Measurements from ENCODE around the gene GPRIN2. TPM values are rescaled to one million over a fixed set of nuclear protein-coding genes. Genes with fewer than 3 reads are reported as not detected.
"Not testable (repeated sequence)": the region's sequence is repeated elsewhere in the genome, so short reads cannot be mapped to it uniquely, and the experiment has no call there.

GPRIN2 gene
- total RNA-seq, 1 experiment from 2014 or later = not detected

DNA sequence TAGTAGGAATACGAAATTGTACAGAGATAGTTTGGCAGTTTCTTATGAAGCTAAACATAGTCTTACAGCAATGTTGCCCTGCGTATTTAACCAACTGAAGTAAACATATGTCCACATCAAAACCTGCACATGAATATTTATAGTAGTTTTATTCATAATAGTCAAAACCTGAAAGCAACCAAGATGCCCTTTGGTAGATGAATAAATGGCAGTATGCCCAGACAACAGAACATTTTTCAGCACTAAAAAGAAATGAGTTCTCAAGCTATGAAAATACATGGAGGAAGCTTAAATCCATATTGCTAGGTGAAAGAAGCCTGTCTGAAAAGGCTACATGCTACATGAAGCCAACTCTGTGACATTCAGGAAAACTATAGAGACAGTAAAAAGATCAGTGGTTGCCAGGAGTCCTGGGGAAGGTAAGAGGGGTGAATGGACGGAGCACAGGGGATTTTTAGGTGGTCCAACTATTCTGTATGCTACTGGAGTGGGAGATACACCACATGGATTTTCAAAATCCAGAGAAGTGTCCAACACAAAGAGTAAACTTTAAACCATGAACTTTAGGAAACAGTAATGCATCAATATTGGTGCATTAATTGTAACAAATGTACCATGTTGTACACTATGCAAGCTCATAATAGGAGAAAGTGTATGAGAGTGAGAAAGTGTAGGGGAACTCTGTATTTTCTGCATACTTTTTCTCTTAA, 17.6 kb downstream of the GPRIN2 start:
- DNase-seq (ENCODE audit: extremely low read depth, low read depth) = no peak

DNA sequence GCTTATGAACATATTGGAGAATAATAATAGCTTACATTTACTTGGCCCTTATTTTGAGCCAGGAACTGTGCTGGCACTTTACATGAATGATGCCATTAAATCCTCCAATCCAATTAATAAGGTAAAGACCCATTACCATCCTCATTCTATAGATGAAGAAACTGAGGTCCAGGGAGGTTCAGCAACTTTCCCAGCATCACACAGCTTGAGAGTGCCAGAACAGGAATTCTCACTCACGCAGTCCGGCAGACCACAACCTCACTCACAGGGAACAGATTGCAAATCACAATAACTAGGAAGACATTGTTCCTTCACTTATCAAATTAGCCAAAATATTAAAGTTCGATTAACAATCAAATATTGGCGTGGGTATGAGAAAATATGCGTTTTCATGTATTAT, 18.3 kb downstream of the GPRIN2 start:
- no peak for DNase-seq (ENCODE audit: extremely low read depth, low read depth)

DNA sequence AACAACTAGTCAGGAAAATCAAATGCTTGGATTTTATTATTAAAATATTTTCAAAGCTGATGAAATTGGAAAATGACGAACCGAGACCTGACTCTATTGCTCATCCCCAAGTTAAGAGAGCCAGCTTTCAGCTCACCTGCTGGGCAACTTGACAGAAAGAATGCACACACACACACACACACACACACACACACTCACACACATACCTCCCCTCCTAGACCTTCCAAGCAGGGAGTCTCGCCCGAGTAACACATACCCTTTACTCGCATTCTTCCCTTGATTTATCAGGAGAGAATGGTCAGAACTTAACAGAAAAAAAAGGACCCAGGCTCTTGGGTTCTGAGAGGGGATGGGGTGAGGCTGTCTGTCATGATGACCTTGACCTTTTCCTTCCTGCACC, 19.1 kb downstream of the GPRIN2 start:
- no peak for DNase-seq (ENCODE audit: extremely low read depth, low read depth)

DNA sequence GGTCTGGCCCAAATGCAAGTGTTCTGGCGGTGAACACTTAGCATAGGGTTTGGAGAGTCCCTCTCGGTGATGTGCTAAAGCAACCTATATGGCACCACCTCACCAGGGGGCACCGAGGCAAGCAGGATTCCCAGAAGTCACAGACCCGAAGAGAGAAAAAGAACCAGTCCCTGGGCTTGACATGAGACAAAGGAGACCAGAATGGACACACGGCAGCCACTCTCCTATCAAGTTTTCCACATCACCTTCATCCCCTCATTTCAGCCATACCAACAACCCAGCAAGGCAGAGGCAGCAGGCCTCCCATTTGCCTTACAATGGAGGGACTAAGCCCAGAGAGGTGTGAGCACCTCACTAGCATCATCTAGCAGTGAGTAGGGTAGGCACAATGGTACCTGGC, 19.7 kb downstream of the GPRIN2 start:
- DNase-seq (ENCODE audit: extremely low read depth, low read depth) = no peak

DNA sequence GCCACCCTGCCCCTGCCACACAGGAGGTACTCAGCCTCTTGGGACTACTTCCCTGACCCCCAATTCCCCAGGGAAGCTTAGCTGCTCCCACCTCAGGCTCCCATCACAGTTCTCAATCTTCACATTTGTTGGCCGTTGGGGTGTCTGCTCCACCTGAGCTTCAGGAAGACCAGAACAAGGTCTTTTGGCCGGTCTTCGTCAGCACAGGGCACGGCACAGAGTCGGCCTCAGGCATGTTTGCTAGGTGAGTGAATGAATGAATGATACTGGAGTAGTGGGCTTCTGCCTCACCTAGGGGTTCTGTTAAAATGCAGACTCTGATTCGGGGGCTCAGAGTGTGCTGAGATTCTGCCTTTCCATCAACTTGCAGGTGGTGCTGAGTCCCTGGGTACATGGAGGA, 20.3 kb downstream of the GPRIN2 start:
- DNase-seq (ENCODE audit: extremely low read depth, low read depth) = no peak

DNA sequence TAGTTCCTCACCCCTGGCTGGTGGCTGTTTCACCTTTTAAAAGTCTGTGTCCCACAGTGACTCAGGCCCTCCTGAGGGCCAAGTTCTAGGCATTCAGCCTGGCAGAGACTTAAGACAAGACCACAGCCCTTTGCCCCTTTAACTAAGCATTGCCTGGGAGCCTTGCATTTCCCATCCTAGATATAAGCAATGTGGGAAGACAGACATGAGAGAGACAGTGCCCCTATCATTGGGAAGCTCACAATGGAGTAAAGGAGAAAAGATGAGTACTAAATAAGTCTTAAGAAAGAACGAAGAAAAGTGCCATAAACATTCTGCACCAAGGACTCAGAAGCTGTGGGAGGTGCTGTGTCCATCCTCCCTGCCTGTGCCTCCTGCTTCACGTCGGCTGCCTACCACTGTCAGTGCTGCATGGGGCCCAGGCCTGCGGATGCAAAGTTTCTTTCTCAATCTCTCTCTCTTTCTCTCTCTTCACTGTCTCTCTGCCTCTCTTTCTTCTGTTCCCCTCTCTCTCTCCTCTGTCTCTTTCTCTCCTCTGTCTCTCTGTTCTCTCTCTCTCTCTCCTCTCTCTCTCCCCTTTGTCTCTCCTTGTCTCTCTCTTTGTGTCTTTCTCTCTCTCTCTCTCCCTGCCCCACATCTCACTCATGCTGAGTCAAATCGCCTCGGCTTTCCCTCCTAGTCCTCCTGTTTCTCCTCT, 21.5 kb downstream of the GPRIN2 start:
- DNase-seq (ENCODE audit: extremely low read depth, low read depth) = no peak

DNA sequence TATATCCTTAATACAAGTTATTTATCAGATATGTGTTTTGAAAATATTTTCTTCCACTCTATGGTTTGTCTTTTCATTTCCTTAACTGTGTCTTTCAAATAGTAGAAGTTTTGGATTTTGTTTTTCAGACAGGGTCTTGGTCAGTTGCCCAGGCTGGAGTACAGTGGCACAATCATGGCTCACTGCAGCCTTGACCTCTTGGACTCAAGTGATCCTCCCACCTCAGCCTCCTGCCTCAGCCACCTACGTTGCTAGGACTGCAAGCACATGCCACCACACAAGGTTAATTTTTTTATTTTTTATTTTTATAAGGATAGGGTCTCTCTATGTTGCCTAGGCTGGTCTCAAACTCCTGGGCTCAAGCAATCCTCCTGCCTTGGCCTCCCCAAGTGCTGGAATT, 24.2 kb downstream of the GPRIN2 start:
- DNase-seq (ENCODE audit: extremely low read depth, low read depth) = not testable (repeated sequence)

DNA sequence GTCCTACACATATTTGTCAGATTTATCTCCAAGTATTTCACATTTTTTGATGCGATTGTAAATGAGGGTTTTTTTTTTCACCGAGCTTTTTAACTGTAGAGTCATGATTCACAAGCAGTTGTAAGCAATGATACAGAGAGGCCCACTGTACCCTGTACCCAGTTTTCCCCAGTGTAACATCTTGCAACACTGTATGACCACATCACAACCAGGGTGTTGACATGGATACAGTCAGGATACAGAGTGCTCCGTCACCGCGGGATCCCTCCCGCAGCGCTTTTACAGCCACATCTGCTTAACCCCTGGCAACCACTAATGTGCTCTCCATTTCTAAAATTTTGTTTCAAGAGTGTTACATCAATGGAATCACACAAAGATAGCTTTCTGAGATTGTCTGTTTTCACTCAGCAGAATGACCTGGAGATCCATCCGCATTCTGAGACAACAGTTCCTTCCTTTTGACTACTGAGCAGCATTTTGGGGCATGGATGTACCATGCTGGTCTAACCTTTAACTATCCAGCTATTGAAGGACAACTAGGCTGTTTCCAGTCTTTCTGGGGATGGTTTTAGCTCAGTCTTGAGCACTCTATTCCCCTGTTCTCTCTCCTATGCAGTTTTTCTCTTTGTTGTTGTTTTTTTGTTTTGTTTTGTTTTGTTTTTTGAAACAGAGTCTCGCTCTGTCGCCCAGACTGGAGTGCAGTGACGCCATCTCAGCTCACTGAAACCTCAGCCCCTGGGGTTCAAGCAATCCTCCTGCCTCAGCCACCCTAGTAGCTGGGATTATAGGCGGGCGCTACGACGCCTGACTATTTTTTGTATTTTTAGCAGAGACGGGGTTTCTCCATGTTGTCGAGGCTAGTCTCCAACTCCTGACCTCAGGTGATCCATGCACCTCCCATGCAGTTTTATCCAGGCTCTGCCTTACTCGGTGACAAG, 25.9 kb downstream of the GPRIN2 start:
- no peak for DNase-seq (ENCODE audit: extremely low read depth, low read depth)

DNA sequence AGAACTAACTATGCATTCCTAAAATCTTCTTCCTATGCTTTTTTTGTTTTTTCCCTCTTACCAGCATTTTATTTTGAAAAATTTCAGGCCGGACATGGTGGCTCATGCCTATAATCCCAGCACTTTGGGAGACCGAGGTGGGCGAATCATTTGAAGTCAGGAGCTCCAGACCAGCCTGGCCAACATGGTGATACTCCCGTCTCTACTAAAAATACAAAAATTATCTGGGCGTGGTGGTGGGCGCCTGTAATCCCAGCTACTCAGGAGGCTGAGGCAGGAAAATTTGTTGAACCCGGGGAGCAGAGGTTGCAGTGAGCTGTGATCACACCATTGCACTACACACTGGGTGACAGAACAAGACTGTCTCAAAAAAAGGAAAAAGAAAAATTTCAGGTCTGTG, 26.7 kb downstream of the GPRIN2 start:
- DNase-seq (ENCODE audit: extremely low read depth, low read depth) = not testable (repeated sequence)

DNA sequence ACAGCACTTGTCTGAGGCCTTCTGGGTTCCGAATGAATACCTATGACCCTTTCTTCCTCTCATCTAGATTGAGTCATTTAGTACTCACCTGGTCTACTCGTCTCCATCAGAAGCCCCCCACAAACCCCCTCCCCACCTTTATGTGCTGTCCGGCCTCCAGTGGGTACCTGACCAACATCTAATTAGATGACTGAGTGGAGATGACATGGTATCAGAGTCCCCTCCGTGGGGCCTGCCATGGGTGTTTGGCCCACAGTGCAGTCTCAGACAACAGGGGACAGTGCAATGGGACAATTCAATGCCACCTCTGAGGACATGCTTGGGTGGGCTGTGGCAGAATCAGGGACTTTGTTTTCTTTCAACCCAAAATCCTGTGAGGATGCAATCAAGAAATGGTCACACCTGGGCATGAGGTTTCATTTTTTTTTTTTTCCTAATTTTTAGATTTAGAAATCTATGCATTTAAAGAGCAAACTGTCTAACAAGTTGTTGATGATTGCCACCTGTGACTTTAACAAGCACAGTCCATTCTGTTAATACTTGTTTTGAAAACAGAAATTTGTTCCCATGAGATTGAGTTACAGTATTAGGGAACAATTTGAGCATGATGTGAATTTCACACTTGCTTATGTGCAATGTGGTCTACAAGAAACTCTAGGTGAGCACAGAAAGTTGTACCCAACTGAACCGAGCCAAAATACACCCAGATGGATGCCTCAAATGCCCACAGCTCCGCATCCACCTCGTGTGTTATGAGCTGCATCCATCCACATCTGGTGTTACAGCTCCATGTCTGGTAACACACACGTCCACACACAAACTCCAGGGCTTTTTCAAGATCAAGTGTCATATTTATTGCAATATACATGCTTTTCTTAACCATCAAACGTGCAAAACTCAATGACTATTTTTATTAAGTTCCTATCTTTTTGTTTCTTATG, 27.5 kb downstream of the GPRIN2 start:
- no peak for DNase-seq (ENCODE audit: extremely low read depth, low read depth)

DNA sequence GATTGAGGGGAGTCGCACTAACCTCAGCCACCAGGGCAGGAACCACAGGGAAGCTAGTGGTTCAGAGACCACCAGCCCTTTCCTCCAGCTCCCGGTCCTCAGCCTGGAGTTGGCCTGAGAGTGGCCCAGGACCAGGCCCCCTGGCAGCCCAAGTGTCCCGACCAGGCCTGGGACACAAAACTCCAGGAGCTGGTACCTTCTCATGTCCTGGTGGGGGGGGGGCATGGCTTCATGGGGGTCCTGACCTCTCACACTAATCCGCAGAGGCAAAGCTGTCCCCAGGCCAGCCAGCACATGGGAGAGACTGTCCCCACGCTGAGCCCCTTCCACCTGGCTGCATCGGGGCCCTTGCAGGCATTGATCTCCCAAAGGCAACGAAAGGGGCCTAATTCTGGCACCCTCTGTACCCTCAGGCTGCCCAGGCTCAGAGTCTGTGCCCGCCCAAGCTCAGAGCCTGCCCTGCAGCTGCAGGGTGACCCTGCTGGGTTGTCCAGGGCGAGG, 28.2 kb downstream of the GPRIN2 start:
- DNase-seq (ENCODE audit: extremely low read depth, low read depth) = no peak

DNA sequence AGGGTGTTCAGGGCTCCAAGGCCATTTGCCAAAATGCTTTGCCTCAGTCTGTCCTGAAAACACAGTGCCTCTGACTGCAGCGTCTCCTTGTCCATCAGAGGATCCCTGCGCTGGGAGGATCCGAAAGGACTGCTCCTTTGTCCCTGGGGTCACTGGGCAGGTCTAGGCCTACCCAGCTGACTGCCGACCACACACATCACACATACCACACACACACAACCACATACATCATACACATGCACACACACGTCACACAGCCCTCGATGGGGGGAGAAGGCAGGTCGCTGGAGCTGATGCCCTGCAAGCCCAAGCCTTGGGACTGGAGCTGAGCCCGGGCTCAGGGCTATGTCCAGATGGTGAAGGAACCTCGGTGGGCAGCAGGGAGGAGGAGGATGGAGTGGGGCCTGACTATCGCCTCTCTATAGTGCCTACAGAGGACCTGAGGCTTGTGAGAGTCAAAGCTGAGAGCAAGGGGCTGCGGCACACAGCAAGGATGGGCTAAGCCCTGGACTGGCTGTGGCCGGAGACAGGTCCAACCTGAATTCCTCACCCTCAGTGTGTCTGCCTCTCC, 29.1 kb downstream of the GPRIN2 start:
- DNase-seq (ENCODE audit: extremely low read depth, low read depth) = no peak

DNA sequence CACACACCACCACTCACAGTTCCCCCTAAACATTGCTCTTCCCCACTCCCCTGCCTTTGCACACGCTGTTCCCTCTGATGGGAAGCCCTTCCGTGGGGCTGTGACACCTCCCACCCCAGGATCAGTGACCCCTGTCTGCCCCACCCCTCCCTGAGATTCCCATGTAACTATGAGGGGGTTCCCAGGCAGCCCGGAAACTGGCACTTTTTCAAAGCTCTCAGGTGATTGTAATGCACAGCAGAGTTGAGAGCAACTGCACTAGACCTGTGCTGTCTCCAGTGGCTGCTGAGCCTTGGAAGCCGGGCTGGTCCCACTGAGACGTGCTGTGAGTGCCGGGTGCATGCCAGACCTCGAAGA, 29.8 kb downstream of the GPRIN2 start:
- no peak for DNase-seq (ENCODE audit: extremely low read depth, low read depth)

DNA sequence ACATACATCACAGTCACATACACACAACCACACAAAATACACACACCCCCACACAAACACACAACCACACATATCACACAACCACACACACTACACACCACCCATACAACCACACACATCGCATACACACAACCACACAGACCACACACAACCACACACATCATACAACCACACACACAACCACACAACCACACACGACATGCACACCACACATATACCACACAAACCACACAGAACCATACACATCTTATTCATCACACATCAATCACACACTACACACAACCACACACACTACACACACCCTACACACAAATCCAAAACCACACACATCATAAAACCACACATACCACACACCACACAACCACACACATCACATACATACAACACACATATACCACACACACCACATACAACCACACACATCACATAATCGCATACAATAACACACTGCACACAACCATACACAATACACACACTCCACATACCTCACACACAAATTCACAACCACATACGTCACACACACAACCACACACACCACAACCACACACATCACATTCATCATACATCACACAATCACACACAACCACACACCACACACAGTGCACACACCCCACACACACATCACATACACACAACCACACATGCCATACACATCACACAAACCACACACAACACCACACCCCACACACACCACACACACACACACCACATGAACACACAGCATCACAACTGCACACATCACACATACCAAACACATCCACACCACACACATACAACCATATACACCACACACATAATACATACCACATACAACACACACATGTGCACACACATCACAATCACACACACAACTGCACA, 30.4 kb downstream of the GPRIN2 start:
- no peak for DNase-seq (ENCODE audit: extremely low read depth, low read depth)

DNA sequence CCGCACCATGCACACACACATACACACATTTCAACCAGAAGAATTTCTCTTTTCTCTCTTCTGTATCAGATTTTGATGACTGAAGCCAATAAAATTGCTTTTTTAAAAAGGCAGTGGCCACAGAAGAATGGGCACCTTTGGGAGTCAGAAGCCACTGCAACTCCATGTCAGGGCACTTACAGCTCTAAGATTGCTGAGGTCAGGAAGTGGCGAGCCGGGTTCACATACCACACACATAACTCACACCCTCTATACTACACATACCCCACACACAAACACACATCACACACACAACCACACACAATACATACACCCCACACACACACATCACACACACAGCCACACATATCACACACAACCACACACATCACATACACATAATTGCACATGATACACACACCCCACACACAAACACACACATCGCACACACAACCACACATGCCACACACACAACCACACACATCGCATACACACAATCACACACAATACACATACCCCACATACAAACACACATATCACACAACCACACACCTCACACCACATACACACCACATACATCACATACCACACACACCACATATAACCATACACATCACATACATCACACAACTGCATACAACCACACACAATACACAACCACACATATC, 31.2 kb downstream of the GPRIN2 start:
- no peak for DNase-seq (ENCODE audit: extremely low read depth, low read depth)

DNA sequence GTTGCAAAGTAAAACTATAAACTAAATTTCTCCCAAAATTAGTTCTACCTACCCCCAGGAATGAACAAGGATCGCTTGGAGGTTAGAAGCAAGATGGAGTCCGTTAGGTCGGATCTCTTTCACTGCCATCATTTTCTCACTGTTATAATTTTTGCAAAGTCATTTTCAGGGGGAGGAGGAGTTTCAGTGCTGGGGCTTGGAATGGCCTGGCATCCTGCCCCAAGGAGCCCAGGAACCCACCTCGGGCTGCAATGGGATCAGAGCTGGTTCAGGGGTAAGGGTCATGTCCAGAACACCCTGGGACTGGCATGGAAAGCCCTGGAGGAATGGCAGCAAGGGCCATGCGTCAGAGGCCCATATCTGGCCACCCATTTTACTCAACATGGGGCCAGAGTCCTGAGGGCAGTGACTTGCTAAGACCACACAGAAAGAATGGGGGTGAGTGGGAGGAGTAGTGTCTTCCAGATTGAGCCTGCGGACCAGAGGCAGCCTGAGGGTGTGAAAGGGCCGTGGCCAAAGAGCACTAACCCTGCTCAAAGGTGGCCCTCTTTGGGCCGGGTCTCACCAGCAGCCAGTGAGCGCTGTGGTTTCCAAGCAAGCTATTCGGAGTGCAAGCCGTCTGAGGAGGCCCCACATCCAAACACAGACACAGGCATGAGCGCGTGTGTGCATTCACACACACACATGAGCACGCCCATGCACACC, 31.8 kb downstream of the GPRIN2 start:
- no peak for DNase-seq (ENCODE audit: extremely low read depth, low read depth)

DNA sequence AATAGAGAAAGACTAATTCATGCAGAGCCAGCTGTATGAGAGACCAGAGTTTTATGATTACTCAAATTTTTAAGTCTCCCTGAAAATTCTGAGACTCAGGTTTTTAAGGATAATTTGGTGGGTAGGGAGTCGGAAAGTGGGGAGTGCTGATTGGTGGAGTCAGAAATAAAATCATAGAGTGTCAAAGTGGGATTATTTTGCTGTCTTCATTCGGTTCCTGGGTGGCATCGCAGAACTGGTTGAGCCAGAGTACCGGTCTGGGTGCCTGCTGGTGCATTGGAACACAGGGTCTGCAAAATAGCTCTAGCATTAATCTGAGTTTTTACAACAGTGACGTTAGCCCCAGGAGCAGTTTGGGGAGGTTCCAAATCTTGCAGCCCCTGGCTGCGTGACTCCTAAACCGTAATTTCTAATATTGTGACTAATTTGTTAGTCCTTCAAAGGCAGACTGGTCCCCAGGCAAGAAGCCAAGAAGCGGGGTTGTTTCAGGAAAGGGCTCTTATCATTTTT, 32.4 kb downstream of the GPRIN2 start:
- DNase-seq (ENCODE audit: extremely low read depth, low read depth) = no peak
